ENCODE measurements around the gene PGAP6. TPM values are rescaled to one million over a fixed set of nuclear protein-coding genes. Genes with fewer than 3 reads are reported as not detected.
A peak's percentile ranks its signal among the peaks of the same experiment; 100 is the strongest.
"Not testable (repeated sequence)": the region's sequence is repeated elsewhere in the genome, so short reads cannot be mapped to it uniquely, and the experiment has no call there.

The PGAP6 gene
- total and polyA plus RNA-seq, 5 experiments from 2014 or later: 19.5 to 80.4 (median 38.1) TPM

DNA sequence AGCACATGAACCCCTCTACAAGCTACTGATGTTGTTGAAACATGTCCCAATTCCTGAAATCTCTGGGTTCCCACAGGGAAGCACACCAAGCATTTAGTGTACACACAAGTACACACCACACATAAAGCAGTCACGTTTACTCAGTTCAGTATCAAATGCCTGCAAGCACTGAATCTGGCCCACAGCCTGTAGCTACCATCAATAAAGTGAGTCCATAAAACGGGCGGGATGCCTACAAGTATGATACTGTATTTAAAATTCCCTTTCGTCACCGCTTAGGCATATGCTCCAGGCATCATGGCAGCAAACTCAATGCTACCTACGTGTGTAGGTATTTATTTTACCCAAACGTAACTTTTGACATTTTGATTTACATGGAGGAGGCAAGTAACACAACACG lies 31.6 kb downstream of the PGAP6 start:
- Mint-ChIP-seq H3K4me1 (peaks cover 30 to 75% (median 68%) of the 10 kb centered on the region in 4 donors), H3K36me3 (peaks cover 0 to 39% (median 5%) of the 10 kb centered on the region in 3 donors), H3K27me3 (no peaks in the 10 kb centered on the region), H3K4me3 (peak overlapping the region; percentile 3 to 95 (median 74)), H3K27ac (peak overlapping the region in 4 of 10 donors; percentile 35 to 65 (median 56)), H3K9me3 (no peaks in the 10 kb centered on the region)
- no peak for ATAC-seq
- POLR2A ChIA-PET: interaction anchor here (1.1 to 3.2 kb wide), 3 partner anchors 9 to 116 kb away, joined by 3 to 23 read pairs (median 3); partner anchors contain the start of gene FAM234A
- DNase-seq: no peak

DNA sequence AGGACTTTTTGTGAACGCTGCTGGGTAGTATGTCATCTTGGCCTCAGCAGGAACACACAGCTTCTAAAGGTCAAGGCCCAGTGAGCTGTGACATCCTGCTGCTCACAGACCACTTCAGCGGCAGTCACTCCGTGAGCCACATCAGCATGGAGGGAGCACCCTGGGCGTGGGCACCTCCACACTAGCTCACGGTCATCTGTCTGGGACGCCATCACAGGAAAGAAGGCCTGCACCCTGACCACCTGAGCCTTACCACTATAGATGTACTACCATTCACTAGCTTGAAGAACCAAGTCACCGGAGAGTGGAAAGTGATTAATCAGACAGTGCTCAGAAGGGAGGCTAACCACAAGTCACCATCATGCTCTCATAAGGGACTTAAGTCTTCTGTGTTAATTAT lies 32.6 kb downstream of the PGAP6 start:
- H3K27ac Mint-ChIP-seq: peak overlapping the region in 4 of 10 donors; percentile 15 to 82 (median 67)
- no peak for DNase-seq
- no peak for ATAC-seq
- peaks cover 30 to 77% (median 68%) of the 10 kb centered on the region in 4 donors for H3K4me1 Mint-ChIP-seq
- POLR2A ChIA-PET: interaction anchor here (0.5 to 1.1 kb wide), 4 partner anchors 33 to 253 kb away, joined by 3 to 5 read pairs (median 4); partner anchors contain the start of gene PGAP6
- no peaks in the 10 kb centered on the region for H3K27me3 Mint-ChIP-seq
- peaks cover 0 to 49% (median 7%) of the 10 kb centered on the region in 3 donors for H3K36me3 Mint-ChIP-seq
- no peaks in the 10 kb centered on the region for H3K9me3 Mint-ChIP-seq
- peak overlapping the region in 5 of 10 donors; percentile 36 to 63 (median 46) for H3K4me3 Mint-ChIP-seq

- ATAC-seq, DNase-seq, H3K9me3 Mint-ChIP-seq, H3K27me3 Mint-ChIP-seq: not testable (repeated sequence)
- Mint-ChIP-seq H3K36me3 (peaks cover 0 to 57% (median 7%) of the 10 kb centered on the region in 3 donors), H3K4me1 (peaks cover 28 to 75% (median 65%) of the 10 kb centered on the region in 4 donors), H3K27ac (peak overlapping the region in 1 of 10 donors; percentile 65), H3K4me3 (peak overlapping the region in 4 of 10 donors; percentile 6 to 58 (median 40))
- POLR2A ChIA-PET: interaction anchor here (0.7 to 1.1 kb wide), 4 partner anchors 24 to 113 kb away, joined by 3 to 5 read pairs (median 4); partner anchors contain the start of gene PGAP6
These were observed 33.3 kb downstream of the PGAP6 start for GRCh38 chr16:348495-348894.

- Mint-ChIP-seq H3K36me3 (peaks cover 0 to 67% (median 7%) of the 10 kb centered on the region in 3 donors), H3K4me3 (peak overlapping the region in 3 of 10 donors; percentile 4 to 59 (median 39)), H3K9me3 (no peaks in the 10 kb centered on the region), H3K27me3 (no peaks in the 10 kb centered on the region), H3K4me1 (peaks cover 37 to 87% (median 77%) of the 10 kb centered on the region in 4 donors), H3K27ac (peak overlapping the region in 6 of 10 donors; percentile 4 to 92 (median 50))
- ATAC-seq: no peak
- POLR2A ChIA-PET: interaction anchor here (0.6 to 1.0 kb wide), 2 partner anchors 23 to 1126 kb away, joined by 4 read pairs; no protein-coding TSS in a partner anchor
- no peak for DNase-seq
These were observed 34.6 kb downstream of the PGAP6 start for GRCh38 chr16:347203-347602.

- no peak for DNase-seq
- Mint-ChIP-seq H3K9me3 (no peaks in the 10 kb centered on the region), H3K27ac (peak overlapping the region in 2 of 10 donors; percentile 36 to 67), H3K36me3 (peaks cover 0 to 70% (median 7%) of the 10 kb centered on the region in 3 donors), H3K27me3 (no peaks in the 10 kb centered on the region), H3K4me1 (peaks cover 41 to 93% (median 83%) of the 10 kb centered on the region in 4 donors), H3K4me3 (peak overlapping the region in 1 of 10 donors; percentile 11)
- no peak for ATAC-seq
- POLR2A ChIA-PET: no interaction called here
These were observed 35.2 kb downstream of the PGAP6 start for GRCh38 chr16:346587-346986.

- peaks cover 41 to 88% (median 83%) of the 10 kb centered on the region in 4 donors for H3K4me1 Mint-ChIP-seq
- H3K27me3 Mint-ChIP-seq: no peaks in the 10 kb centered on the region
- POLR2A ChIA-PET: interaction anchor here (0.5 kb wide), 1 partner anchor 95 kb away, joined by 4 read pairs; no protein-coding TSS in a partner anchor
- ATAC-seq (no peak), DNase-seq (no peak)
- peaks cover 0 to 68% (median 7%) of the 10 kb centered on the region in 3 donors for H3K36me3 Mint-ChIP-seq
- H3K4me3 Mint-ChIP-seq: peak overlapping the region in 1 of 10 donors; percentile 14
- no peaks in the 10 kb centered on the region for H3K9me3 Mint-ChIP-seq
- peak overlapping the region in 3 of 10 donors; percentile 21 to 36 (median 34) for H3K27ac Mint-ChIP-seq
These were observed 36.0 kb downstream of the PGAP6 start for GRCh38 chr16:345772-346171.

DNA sequence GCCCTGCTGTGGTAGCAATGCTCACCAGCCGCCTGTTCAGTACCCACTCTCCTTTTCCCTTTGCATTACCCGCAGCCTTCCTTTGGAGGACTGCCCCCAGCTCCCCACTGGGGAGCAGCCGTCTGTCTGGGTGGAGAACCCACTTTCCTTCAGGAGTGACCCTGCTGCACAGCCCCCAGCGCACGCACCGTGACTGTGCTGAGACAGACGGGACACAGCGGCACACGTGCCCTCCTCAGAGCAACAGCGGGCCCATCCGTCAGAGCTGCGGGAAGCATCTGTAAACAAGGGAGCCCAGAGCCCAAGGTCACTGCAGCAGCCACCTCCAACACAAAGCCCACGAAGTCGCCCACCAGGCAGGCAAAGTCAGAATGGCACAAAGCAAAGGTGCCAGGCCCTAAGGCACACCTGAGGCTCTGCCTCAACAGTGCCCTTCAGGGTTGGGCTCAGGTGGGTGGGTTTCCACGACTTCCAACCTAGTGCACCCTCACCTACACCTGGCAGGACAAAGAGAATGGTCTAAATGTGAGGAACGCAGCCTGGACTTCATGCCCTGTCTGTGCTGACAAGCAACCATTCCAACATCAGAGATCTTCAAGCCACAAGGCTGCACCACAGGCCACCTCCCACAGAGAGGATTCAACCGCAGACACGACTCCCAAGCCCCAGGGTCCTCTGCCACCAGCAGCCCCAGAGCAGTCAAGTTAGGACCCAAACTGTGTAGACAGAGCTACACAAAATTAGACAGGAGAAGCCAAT lies 39.1 kb downstream of the PGAP6 start:
- H3K27me3 Mint-ChIP-seq: no peaks in the 10 kb centered on the region
- H3K4me1 Mint-ChIP-seq: peaks cover 37 to 85% (median 83%) of the 10 kb centered on the region in 4 donors
- peak overlapping the region in 9 of 10 donors; percentile 32 to 90 (median 81) for H3K27ac Mint-ChIP-seq
- peaks cover 0 to 57% (median 7%) of the 10 kb centered on the region in 3 donors for H3K36me3 Mint-ChIP-seq
- ATAC-seq (peak; percentile 69 to 77), DNase-seq (peak in 3 of 10 donors; percentile 20 to 32 (median 22))
- H3K9me3 Mint-ChIP-seq: no peaks in the 10 kb centered on the region
- peak overlapping the region; percentile 22 to 79 (median 70) for H3K4me3 Mint-ChIP-seq
- POLR2A ChIA-PET: interaction anchor here (0.7 to 1.0 kb wide), 4 partner anchors 9 to 83 kb away, joined by 3 to 5 read pairs (median 4); partner anchors contain the start of gene RAB11FIP3

DNA sequence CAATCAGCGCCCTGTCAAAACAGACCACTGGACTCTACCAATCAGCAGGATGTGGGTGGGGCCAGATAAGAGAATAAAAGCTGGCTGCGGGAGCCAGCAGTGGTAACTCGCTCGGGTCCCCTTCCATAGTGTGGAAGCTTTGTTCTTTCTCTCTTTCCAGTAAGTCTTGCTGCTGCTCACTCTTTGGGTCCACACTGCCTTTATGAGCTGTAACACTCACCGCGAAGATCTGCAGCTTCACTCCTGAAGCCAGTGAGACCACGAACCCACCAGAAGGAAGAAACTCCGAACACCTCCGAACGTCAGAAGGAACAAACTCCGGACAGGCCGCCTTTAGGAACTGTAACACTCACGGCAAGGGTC lies 39.8 kb downstream of the PGAP6 start:
- peak in 1 of 10 donors; percentile 23 for DNase-seq
- not testable (repeated sequence) for H3K9me3 Mint-ChIP-seq, ATAC-seq, H3K27me3 Mint-ChIP-seq
- POLR2A ChIA-PET: interaction anchor here (0.7 kb wide), 1 partner anchor 83 kb away, joined by 3 read pairs; the partner anchor contains the start of gene RAB11FIP3
- Mint-ChIP-seq H3K36me3 (peaks cover 0 to 51% (median 4%) of the 10 kb centered on the region in 3 donors), H3K27ac (peak overlapping the region in 6 of 10 donors; percentile 18 to 85 (median 51)), H3K4me3 (peak overlapping the region; percentile 4 to 79 (median 72)), H3K4me1 (peaks cover 33 to 84% (median 79%) of the 10 kb centered on the region in 4 donors)

DNA sequence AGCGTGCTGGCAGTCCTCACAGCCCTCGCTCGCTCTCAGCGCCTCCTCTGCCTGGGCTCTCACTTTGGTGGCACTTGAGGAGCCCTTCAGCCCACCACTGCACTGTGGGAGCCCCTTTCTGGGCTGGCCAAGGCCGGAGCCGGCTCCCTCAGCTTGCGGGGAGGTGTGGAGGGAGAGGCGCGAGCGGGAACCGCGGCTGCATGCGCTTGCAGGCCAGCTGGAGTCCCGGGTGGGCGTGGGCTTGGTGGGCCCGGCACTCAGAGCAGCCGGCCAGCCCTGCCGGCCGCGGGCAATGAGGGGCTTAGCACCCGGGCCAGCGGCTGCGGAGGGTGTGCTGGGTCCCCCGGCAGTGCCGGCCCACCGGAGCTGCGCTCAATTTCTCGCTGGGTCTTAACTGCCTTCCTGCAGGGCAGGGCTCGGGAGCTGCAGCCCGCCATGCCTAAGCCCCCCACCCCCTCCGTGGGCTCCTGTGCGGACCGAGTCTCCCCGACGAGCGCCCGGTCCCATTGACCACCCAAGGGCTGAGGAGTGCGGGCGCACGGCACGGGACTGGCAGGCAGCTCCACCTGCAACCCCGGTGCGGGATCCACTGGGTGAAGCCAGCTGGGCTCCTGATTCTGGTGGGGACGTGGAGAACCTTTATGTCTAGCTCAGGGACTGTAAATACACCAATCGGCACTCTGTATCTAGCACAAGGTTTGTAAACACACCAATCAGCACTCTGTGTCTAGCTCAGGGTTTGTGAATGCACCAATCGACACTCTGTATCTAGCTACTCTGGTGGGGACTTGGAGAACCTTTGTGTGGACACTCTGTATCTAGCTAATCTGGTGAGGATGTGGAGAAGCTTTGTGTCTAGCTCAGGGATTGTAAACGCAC lies 40.4 kb downstream of the PGAP6 start:
- ATAC-seq, H3K9me3 Mint-ChIP-seq, H3K27me3 Mint-ChIP-seq, DNase-seq: not testable (repeated sequence)
- POLR2A ChIA-PET: interaction anchor here (0.7 to 1.2 kb wide), 2 partner anchors 9 to 88 kb away, joined by 3 read pairs; no protein-coding TSS in a partner anchor
- peaks cover 0 to 46% (median 4%) of the 10 kb centered on the region in 3 donors for H3K36me3 Mint-ChIP-seq
- H3K4me3 Mint-ChIP-seq: peak overlapping the region in 9 of 10 donors; percentile 4 to 79 (median 70)
- H3K4me1 Mint-ChIP-seq: peaks cover 31 to 85% (median 80%) of the 10 kb centered on the region in 4 donors
- peak overlapping the region in 8 of 10 donors; percentile 15 to 85 (median 43) for H3K27ac Mint-ChIP-seq

GRCh38 chr16:340370-341091 lies 41.2 kb downstream of the PGAP6 start:
- POLR2A ChIA-PET: interaction anchor here (0.7 to 1.2 kb wide), 3 partner anchors 10 to 87 kb away, joined by 3 read pairs; no protein-coding TSS in a partner anchor
- H3K4me3 Mint-ChIP-seq: peak overlapping the region; percentile 44 to 88 (median 72)
- H3K36me3 Mint-ChIP-seq: peaks cover 0 to 41% (median 4%) of the 10 kb centered on the region in 3 donors
- DNase-seq (peak in 1 of 10 donors; percentile 58), ATAC-seq (no peak)
- peak overlapping the region in 8 of 10 donors; percentile 48 to 90 (median 79) for H3K27ac Mint-ChIP-seq
- peaks cover 37 to 85% (median 80%) of the 10 kb centered on the region in 4 donors for H3K4me1 Mint-ChIP-seq
- no peaks in the 10 kb centered on the region for H3K27me3 Mint-ChIP-seq
- H3K9me3 Mint-ChIP-seq: no peaks in the 10 kb centered on the region

DNA sequence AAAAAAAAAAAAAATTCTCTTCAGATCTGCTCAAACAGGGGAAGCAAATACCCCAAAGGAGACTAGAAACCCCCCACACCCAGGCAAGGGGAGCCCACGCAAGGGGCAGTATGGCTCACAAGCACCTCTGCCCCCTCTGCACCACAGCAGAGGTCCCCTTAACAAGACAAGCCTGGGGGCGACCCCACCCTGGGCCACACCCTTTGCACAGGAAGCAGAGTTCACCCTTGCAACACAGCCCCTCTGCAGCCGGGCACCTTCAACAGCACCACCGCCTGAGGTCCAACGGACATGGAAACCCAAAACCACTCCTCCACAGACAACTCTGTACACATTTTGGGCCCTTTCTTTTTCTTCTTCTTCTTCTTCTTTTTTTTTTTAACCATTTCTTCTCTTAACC lies 42.1 kb downstream of the PGAP6 start:
- Mint-ChIP-seq H3K9me3 (no peaks in the 10 kb centered on the region), H3K4me3 (peak overlapping the region; percentile 44 to 88 (median 77)), H3K36me3 (peaks cover 0 to 33% (median 0%) of the 10 kb centered on the region in 3 donors), H3K27me3 (no peaks in the 10 kb centered on the region), H3K4me1 (peaks cover 37 to 85% (median 80%) of the 10 kb centered on the region in 4 donors), H3K27ac (peak overlapping the region; percentile 37 to 90 (median 75))
- POLR2A ChIA-PET: interaction anchor here (0.7 to 1.2 kb wide), 3 partner anchors 15 to 261 kb away, joined by 3 to 5 read pairs (median 3); no protein-coding TSS in a partner anchor
- peak in 4 of 10 donors; percentile 41 to 62 (median 44) for DNase-seq
- ATAC-seq: peak; percentile 68 to 78
